ENCODE data around the gene PLAU.

The PLAU gene

GRCh38 chr10:73867871-73868631, 42.9 kb upstream of the PLAU start:
- Histone ChIP-seq H3K4me2 (ENCODE audit: low read length) (no peak overlapping the region), H3K9me3 (ENCODE audit: control insufficient read depth, low read length) (no peaks in the 10 kb centered on the region), H3K36me3 (ENCODE audit: control insufficient read depth, insufficient read depth, low read length) (no peaks in the 10 kb centered on the region), H3K79me2 (peaks cover 5% of the 10 kb centered on the region), H3K27ac (no peak overlapping the region), H3K4me3 (ENCODE audit: low read depth, low read length) (no peak overlapping the region), H3K9ac (no peak overlapping the region), H3K4me1 (no peaks in the 10 kb centered on the region), H3K27me3 (ENCODE audit: control insufficient read depth, insufficient read depth, low read length) (no peaks in the 10 kb centered on the region), H2AFZ (no peak overlapping the region)
- TF ChIP-seq, protein P1, sequence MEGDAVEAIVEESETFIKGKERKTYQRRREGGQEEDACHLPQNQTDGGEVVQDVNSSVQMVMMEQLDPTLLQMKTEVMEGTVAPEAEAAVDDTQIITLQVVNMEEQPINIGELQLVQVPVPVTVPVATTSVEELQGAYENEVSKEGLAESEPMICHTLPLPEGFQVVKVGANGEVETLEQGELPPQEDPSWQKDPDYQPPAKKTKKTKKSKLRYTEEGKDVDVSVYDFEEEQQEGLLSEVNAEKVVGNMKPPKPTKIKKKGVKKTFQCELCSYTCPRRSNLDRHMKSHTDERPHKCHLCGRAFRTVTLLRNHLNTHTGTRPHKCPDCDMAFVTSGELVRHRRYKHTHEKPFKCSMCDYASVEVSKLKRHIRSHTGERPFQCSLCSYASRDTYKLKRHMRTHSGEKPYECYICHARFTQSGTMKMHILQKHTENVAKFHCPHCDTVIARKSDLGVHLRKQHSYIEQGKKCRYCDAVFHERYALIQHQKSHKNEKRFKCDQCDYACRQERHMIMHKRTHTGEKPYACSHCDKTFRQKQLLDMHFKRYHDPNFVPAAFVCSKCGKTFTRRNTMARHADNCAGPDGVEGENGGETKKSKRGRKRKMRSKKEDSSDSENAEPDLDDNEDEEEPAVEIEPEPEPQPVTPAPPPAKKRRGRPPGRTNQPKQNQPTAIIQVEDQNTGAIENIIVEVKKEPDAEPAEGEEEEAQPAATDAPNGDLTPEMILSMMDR (IDR thresholded peaks at IDR 0.05) = no peak

DNA sequence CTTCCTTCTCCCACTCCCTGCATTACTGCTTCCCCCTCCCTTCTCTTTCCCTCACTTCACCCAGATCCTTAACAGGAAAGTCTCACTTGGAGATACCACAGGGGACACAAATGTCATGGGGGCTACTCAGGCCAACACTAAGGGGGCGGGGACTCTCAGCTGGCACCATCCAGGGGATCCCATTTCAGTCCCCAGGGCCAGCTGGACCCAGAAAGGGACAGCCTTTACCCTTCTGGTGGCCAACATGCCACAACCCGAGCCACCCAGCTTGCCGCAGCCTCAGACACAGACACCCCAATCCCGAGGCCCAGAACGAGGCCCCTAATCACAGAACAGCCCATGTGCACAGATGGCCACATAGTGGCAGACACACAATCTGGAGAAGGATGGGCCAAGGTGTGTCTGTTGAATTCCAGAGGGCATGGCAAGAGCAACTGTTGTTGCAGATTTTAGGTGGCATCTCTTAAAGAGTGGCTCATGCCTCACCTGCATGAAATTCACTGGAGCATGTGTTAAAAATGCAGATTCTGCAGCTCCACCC, 42.2 kb upstream of the PLAU start:
- Histone ChIP-seq H3K27ac (no peak overlapping the region), H3K27me3 (ENCODE audit: control insufficient read depth, insufficient read depth, low read length) (no peaks in the 10 kb centered on the region), H3K79me2 (peaks cover 5% of the 10 kb centered on the region), H3K36me3 (ENCODE audit: control insufficient read depth, insufficient read depth, low read length) (no peaks in the 10 kb centered on the region), H2AFZ (no peak overlapping the region), H3K9me3 (ENCODE audit: control insufficient read depth, low read length) (no peaks in the 10 kb centered on the region), H3K4me3 (ENCODE audit: low read depth, low read length) (no peak overlapping the region), H3K4me1 (no peaks in the 10 kb centered on the region), H3K9ac (no peak overlapping the region), H3K4me2 (ENCODE audit: low read length) (no peak overlapping the region)
- TF ChIP-seq, protein P1 (IDR thresholded peaks at IDR 0.05) = no peak

GRCh38 chr10:73871295-73872189, 39.4 kb upstream of the PLAU start:
- H2AFZ ChIP-seq = no peak overlapping the region
- H3K4me3 ChIP-seq (ENCODE audit: low read depth, low read length) = no peak overlapping the region
- H3K4me1 ChIP-seq = no peaks in the 10 kb centered on the region
- H3K79me2 ChIP-seq = peaks cover 2% of the 10 kb centered on the region
- TF ChIP-seq, protein P1 (IDR thresholded peaks at IDR 0.05) = no peak
- no peak overlapping the region for H3K9ac ChIP-seq
- no peaks in the 10 kb centered on the region for H3K27me3 ChIP-seq (ENCODE audit: control insufficient read depth, insufficient read depth, low read length)
- no peaks in the 10 kb centered on the region for H3K9me3 ChIP-seq (ENCODE audit: control insufficient read depth, low read length)
- H3K36me3 ChIP-seq (ENCODE audit: control insufficient read depth, insufficient read depth, low read length) = no peaks in the 10 kb centered on the region
- H3K27ac ChIP-seq = no peak overlapping the region
- H3K4me2 ChIP-seq (ENCODE audit: low read length) = no peak overlapping the region

GRCh38 chr10:73872190-73872710, 38.7 kb upstream of the PLAU start:
- Histone ChIP-seq H3K27me3 (ENCODE audit: control insufficient read depth, insufficient read depth, low read length) (no peaks in the 10 kb centered on the region), H3K4me2 (ENCODE audit: low read length) (no peak overlapping the region), H2AFZ (no peak overlapping the region), H3K27ac (no peak overlapping the region), H3K9ac (no peak overlapping the region), H3K9me3 (ENCODE audit: control insufficient read depth, low read length) (no peaks in the 10 kb centered on the region), H3K79me2 (no peaks in the 10 kb centered on the region), H3K36me3 (ENCODE audit: control insufficient read depth, insufficient read depth, low read length) (no peaks in the 10 kb centered on the region), H3K4me1 (no peaks in the 10 kb centered on the region), H3K4me3 (ENCODE audit: low read depth, low read length) (no peak overlapping the region)
- TF ChIP-seq, protein P1 (IDR thresholded peaks at IDR 0.05) = no peak
